HFFc6 (cell line): Measurements from ENCODE around the gene DCLK1. TPM values are rescaled to one million over a fixed set of nuclear protein-coding genes. Genes with fewer than 3 reads are reported as not detected.

Experiments
- DNase-seq: peaks from one replicate; pipeline ENCODE4 v3.0.0-alpha.2; 2018
- H3K27ac Mint-ChIP-seq: 2 replicates; pipeline ENCODE4 v1.8.0; 2020; ENCODE audit warnings: mild to moderate bottlenecking, mixed read lengths
- H3K27me3 Mint-ChIP-seq: 2 replicates; pipeline ENCODE4 v1.8.0; 2021; ENCODE audit warnings: mild to moderate bottlenecking, moderate library complexity, mixed read lengths; ENCODE audit not compliant: insufficient read depth
- H3K36me3 Mint-ChIP-seq: 2 replicates; pipeline ENCODE4 v1.8.0; 2021; ENCODE audit warnings: low read depth, mixed read lengths
- H3K4me1 Mint-ChIP-seq: 2 replicates; pipeline ENCODE4 v1.8.0; 2020; ENCODE audit warnings: low read depth, mixed read lengths
- H3K4me3 Mint-ChIP-seq: 2 replicates; pipeline ENCODE4 v1.8.0; 2020; ENCODE audit warnings: mild to moderate bottlenecking, moderate library complexity, mixed read lengths
- H3K9me3 Mint-ChIP-seq: 2 replicates; pipeline ENCODE4 v1.8.0; 2020; ENCODE audit warnings: mild to moderate bottlenecking, mixed read lengths
- total RNA-seq, 6 experiments: library from RNA; stranded (reverse); fragmentation: NEBNext Ultra II Directional; extraction: Animal tissue kit (Norgen Biotek cat#: 25700); gene quantifications; 2 replicates in 1 of 6; 3 replicates in 5 of 6; pipeline ENCODE4 v1.2.3, GENCODE V29; 2021
- TF ChIP-seq, protein P1 (sequence below): fragments of 200-600 bp; sonication (generic); IDR thresholded peaks from 2 replicates; pipeline ENCODE4 v1.5.0; 2021; ENCODE audit warnings: antibody characterized with exemption, mild to moderate bottlenecking

DCLK1 gene
- total RNA-seq, 6 experiments from 2014 or later: not detected

DNA sequence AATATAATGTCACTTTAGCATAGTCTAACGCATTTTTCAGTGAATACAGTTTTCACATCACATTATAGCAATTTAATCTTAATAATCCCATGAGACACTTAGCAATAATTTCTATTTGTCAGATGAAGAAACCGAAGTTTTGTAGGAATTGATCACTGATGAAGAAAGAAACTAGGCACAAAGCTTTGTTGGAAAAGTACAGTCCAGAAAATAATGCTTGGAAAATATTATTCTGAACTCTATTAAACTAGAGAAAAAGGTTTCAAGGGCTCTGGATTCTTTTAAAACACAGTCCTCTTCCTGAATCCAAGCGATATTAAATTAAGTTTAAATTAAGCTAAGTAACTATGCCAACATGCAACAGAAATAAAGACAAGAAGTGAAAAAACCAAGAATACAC, 62.2 kb downstream of the DCLK1 start:
- no peaks in the 10 kb centered on the region; the same call in 1 of the 2 replicates for H3K27me3 Mint-ChIP-seq
- TF ChIP-seq, protein P1, sequence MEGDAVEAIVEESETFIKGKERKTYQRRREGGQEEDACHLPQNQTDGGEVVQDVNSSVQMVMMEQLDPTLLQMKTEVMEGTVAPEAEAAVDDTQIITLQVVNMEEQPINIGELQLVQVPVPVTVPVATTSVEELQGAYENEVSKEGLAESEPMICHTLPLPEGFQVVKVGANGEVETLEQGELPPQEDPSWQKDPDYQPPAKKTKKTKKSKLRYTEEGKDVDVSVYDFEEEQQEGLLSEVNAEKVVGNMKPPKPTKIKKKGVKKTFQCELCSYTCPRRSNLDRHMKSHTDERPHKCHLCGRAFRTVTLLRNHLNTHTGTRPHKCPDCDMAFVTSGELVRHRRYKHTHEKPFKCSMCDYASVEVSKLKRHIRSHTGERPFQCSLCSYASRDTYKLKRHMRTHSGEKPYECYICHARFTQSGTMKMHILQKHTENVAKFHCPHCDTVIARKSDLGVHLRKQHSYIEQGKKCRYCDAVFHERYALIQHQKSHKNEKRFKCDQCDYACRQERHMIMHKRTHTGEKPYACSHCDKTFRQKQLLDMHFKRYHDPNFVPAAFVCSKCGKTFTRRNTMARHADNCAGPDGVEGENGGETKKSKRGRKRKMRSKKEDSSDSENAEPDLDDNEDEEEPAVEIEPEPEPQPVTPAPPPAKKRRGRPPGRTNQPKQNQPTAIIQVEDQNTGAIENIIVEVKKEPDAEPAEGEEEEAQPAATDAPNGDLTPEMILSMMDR: no peak
- DNase-seq: no peak
- no peak overlapping the region for H3K4me3 Mint-ChIP-seq
- no peaks in the 10 kb centered on the region for H3K36me3 Mint-ChIP-seq
- H3K9me3 Mint-ChIP-seq: peaks cover 33% of the 10 kb centered on the region
- H3K4me1 Mint-ChIP-seq: no peaks in the 10 kb centered on the region
- H3K27ac Mint-ChIP-seq: no peak overlapping the region

DNA sequence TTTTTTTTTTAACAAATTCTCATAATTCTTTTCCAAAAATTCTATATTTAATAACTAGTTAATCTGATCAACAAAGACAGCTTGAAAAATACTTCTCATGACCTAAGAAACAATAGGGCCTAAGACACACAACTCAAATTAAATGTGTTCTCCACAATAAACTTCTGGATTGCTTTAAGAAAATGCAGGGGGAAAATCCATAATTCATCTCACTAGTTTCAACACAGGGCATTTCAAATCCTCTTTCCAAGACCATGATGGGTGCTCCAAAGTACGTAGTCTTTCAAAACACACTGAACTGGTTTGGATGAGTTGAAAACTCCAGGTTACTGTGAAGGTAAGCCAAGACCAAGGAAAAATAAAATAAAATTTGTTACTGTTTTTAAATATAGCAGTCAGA, 62.6 kb downstream of the DCLK1 start:
- Mint-ChIP-seq H3K9me3 (peaks cover 29% of the 10 kb centered on the region), H3K27ac (no peak overlapping the region), H3K4me1 (no peaks in the 10 kb centered on the region), H3K4me3 (no peak overlapping the region), H3K27me3 (no peaks in the 10 kb centered on the region; the same call in 1 of the 2 replicates), H3K36me3 (no peaks in the 10 kb centered on the region)
- TF ChIP-seq, protein P1: no peak
- DNase-seq: no peak

DNA sequence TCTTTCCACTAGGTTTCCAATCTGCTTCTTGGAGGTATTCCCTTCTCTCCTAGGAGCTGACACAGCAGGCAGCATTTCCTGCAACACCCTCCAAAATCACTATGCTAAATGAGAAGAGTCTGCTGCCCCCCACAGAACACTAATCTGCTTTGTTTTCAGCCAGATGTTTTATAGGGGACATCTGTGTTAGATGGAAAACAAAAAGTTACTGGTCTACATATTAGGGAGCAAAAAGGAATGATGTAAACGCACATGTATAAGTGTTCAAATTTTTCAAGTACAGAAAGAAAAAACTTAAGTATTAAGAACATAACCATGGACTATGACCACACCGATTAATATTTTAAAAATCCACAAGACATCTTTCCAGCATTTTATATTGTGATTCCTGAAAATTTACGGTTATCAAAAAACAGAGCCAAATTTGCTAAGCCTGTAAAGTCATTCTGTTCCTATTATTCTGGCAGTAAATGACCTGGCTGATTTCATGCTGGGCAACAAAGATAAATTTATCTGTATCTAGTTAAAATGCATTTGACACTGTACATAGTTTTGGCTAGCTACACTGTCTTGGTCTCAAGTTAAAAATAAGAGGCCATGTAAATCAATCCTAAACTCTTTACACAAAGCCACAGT, 63.3 kb downstream of the DCLK1 start:
- TF ChIP-seq, protein P1: no peak
- Mint-ChIP-seq H3K27ac (no peak overlapping the region), H3K36me3 (no peaks in the 10 kb centered on the region), H3K27me3 (no peaks in the 10 kb centered on the region; the same call in 1 of the 2 replicates), H3K4me3 (no peak overlapping the region), H3K9me3 (peaks cover 22% of the 10 kb centered on the region), H3K4me1 (no peaks in the 10 kb centered on the region)
- no peak for DNase-seq

- H3K9me3 Mint-ChIP-seq: peaks cover 28% of the 10 kb centered on the region
- no peaks in the 10 kb centered on the region for H3K4me1 Mint-ChIP-seq
- H3K27me3 Mint-ChIP-seq: no peaks in the 10 kb centered on the region
- TF ChIP-seq, protein P1: no peak
- no peak overlapping the region for H3K4me3 Mint-ChIP-seq
- no peaks in the 10 kb centered on the region for H3K36me3 Mint-ChIP-seq
- no peak overlapping the region for H3K27ac Mint-ChIP-seq
- DNase-seq: no peak
These were observed 68.9 kb downstream of the DCLK1 start for GRCh38 chr13:36062249-36062648.

DNA sequence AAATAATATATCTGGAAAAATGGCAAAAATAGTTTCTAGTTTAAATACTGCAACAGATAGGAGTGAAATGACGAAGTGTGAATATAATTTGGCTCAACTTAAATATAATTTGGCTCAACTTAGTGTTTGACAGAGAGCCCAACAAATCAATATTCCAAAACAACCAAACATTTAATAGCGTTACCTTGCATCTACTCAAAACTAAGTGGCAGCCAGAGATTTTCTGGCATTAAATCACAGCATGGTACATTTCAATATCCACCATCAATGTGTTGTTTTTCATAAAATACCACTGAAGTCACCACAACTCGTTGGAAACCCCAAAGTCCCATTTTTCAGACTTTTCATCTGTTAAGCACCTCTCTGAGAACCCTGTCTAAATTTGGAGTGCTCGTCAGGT, 69.6 kb downstream of the DCLK1 start:
- peaks cover 28% of the 10 kb centered on the region for H3K9me3 Mint-ChIP-seq
- H3K27ac Mint-ChIP-seq: no peak overlapping the region
- TF ChIP-seq, protein P1: no peak
- no peak overlapping the region for H3K4me3 Mint-ChIP-seq
- H3K4me1 Mint-ChIP-seq: no peaks in the 10 kb centered on the region
- no peaks in the 10 kb centered on the region for H3K27me3 Mint-ChIP-seq
- H3K36me3 Mint-ChIP-seq: no peaks in the 10 kb centered on the region
- no peak for DNase-seq
